ENCODE results near the gene B4GALT1.

Gene B4GALT1

DNA sequence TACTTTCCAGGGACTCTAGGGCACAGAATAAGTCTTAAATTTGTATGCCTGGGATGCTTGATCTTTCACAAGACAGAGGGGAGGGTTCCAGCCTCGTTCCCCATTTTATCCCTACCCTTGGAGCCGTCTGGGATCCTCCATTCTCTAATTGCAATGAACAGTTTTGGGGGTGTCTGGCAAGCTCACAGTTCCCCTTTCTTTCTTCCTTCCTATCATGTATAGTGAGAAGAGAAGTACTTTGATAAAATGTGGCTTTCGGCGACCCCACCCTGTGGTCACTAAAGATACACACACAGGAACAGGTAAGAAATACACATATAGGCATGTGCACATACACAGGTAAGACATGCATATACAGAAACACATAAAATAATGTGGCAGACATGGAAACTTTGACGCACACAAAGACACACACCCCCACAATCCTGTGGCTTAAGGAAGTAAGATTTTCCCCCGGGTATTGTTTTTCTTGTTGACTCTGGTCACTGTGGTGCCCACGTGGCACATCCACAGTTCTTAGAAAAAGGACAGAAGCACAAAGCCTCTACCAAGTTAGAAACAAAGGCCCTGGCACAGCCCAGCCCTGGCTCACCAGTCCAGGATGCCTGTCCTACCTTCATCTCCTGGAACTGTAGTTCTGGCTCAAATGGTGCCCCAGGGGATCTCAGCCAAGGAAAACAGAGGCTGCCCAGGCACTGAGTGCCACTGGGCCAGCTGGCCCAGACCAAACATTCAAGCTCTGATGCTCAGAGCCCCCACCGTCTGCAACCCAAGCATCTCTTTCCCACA, 84.4 kb downstream of the B4GALT1 start:
- no peak for DNase-seq (ENCODE audit: low read depth)
- no peak overlapping the region for H3K4me3 ChIP-seq (ENCODE audit: low read length)
- TF ChIP-seq, protein P1, sequence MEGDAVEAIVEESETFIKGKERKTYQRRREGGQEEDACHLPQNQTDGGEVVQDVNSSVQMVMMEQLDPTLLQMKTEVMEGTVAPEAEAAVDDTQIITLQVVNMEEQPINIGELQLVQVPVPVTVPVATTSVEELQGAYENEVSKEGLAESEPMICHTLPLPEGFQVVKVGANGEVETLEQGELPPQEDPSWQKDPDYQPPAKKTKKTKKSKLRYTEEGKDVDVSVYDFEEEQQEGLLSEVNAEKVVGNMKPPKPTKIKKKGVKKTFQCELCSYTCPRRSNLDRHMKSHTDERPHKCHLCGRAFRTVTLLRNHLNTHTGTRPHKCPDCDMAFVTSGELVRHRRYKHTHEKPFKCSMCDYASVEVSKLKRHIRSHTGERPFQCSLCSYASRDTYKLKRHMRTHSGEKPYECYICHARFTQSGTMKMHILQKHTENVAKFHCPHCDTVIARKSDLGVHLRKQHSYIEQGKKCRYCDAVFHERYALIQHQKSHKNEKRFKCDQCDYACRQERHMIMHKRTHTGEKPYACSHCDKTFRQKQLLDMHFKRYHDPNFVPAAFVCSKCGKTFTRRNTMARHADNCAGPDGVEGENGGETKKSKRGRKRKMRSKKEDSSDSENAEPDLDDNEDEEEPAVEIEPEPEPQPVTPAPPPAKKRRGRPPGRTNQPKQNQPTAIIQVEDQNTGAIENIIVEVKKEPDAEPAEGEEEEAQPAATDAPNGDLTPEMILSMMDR (IDR thresholded peaks at IDR 0.05; ENCODE audit: insufficient read depth, low read depth, low read length, missing control alignments) = no peak

DNA sequence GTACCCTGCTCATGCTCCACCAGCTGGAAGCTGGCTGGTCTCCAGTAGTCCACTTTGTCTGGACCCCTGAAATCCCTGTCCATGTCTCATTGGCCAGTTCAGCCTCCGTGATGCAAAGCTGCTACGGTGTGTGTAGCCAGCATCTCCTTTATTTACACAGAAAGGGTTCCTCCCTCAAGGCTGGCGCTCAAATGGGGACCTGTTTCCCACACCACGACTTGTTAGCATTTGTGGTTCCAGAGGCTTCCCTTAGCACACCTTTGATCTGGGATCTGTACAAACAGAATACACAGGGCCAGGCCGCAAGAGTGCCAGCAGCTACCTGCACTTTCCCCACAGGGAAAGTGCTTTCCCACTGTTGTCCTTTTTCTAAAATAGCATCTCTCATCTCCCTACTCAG, 85.0 kb downstream of the B4GALT1 start:
- H3K4me3 ChIP-seq (ENCODE audit: low read length) = no peak overlapping the region
- TF ChIP-seq, protein P1 (IDR thresholded peaks at IDR 0.05; ENCODE audit: insufficient read depth, low read depth, low read length, missing control alignments) = no peak
- DNase-seq (ENCODE audit: low read depth) = no peak

DNA sequence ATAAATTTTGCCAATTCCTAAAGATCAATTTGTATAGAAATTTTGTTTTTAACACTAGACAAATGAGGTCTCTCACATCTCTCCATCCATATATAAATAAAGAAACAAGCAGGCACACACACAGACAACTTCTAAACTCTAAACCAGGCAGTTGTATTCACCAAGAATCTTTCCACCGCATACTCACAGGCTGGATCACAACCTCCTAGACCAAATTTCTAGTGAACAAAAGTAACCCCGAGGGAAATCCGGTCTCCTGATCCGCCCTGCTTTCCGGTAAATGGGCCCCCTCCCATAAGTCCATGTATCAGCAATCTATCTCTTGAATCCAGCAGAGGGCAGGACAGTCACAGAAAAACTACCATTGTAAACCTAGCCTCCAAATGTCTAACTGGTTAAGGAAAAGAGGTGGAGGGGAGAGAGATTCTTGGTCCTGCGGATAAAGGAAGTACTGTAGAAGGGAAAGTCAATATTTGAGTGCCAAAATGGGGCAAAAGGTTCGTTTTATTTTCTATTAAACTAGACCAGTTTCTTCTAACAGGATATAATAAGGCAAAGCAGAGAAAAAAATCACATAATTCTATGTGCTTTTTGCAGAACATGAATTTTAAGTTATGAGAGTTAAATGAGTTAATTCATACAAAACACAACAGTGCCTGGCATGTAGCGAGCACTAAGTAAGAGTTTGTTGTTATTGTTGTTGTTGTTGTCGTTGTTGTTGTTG, 85.8 kb downstream of the B4GALT1 start:
- TF ChIP-seq, protein P1 (IDR thresholded peaks at IDR 0.05; ENCODE audit: insufficient read depth, low read depth, low read length, missing control alignments) = peak; percentile 73
- peak overlapping the region; percentile 44 for H3K4me3 ChIP-seq (ENCODE audit: low read length)
- peak; percentile 85 for DNase-seq (ENCODE audit: low read depth)

DNA sequence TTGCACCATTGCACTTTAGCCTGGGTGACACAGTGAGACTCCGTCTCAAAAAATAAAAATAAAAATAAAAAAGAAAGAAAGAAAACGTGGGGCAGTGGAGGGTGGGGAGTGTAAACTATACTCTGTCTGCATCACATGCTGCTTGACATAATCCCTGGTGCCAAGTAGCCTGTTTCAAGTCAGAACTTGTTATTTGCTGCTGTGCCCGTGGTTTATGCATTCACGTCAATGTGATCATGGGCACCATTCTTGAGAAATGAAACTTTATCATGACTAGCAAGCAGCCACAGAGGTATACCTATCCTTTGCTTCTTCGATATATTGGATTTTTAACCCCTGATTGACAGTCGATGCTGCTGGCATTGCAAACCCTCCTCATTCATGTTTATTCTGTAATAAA, 86.6 kb downstream of the B4GALT1 start:
- TF ChIP-seq, protein P1 (IDR thresholded peaks at IDR 0.05; ENCODE audit: insufficient read depth, low read depth, low read length, missing control alignments) = no peak
- H3K4me3 ChIP-seq (ENCODE audit: low read length) = peak overlapping the region; percentile 44
- DNase-seq (ENCODE audit: low read depth) = peak; percentile 95

DNA sequence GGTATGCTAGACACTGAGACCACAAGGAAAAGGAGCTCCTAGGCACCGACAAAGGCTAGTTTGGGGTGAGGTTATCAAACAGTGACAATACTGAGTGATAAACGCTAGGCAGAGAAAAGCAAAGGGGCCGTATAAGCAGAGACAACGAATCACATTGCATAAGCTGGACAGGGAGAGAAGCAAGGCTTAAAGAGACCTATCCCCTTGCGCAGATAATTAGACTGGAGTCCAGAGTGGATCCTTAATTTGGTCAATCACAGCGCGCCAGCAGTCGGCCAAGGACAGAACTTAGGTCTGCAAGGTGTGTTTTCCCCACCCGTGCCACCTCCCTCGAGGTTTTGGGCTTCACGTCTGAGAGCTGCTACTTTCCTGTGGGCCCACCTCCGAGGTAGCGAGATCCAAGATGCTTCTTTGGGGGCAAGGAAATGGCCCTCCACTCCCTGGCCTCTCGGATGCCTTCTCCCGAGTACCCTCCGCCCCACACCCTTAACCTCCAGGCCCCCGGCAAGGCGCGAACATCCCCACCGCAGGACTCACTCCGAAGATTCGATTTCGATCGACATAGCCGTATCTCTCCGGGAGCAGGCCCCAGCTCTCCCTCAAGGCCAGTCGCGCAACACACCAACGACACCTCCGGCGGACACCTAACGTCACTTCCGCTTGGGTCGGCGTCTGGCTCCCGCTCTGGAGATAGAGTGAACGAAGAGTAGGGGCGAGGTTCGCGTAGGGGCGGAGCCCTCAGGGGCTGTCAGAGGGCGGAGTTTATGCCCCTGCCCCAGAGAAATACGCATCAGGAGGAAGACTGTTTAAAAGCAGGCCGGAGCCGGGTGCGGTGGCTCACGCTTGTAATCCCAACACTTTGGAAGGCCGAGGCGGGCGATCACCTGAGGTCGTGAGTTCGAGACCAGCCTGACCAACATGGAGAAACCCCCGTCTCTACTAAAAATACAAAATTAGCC, 90.8 kb downstream of the B4GALT1 start, which contains the start of gene SMU1:
Gene SMU1, minus strand, starts transcription at position 629 of the 959 bp plus-strand sequence. Its CDS starts 66 bp downstream, at position 563.
- TF ChIP-seq, protein P1 (IDR thresholded peaks at IDR 0.05; ENCODE audit: insufficient read depth, low read depth, low read length, missing control alignments) = no peak
- DNase-seq (ENCODE audit: low read depth) = peak; percentile 98
- peak within 1 kb of the TSS; percentile 93 for H3K4me3 ChIP-seq (ENCODE audit: low read length)

DNA sequence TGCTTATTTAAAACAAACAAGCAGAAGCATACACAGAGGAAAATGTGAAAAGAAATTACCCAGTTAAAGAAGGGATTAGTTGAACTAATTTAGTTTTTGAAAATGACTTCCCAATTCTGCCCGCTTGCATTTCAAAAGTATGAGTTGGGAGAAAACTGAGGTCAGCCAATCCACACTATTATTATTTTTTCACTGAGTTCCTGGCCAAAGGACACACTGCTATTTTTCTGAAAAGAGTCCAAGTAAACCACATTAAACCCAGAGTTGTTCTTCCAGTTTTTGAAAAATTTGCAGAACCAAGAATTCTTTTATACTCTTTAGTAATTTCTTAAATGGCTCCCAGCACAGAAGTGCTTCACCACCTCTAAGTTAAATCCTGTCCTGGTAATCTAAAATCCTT, 98.1 kb downstream of the B4GALT1 start:
- no peak for DNase-seq (ENCODE audit: low read depth)
- TF ChIP-seq, protein P1 (IDR thresholded peaks at IDR 0.05; ENCODE audit: insufficient read depth, low read depth, low read length, missing control alignments) = no peak
- no peak overlapping the region for H3K4me3 ChIP-seq (ENCODE audit: low read length)
